Ectodermal cell (in vitro differentiated cells): ENCODE measurements around the gene ADCY1.

Experiments
- H3K27ac ChIP-seq: 2 replicates; pipeline ENCODE4 v1.7.0; 2013; ENCODE audit warnings: mild to moderate bottlenecking, low read depth, low read length; ENCODE audit not compliant: insufficient read depth, poor library complexity, severe bottlenecking
- H3K27me3 ChIP-seq: 2 replicates; pipeline ENCODE4 v1.7.0; 2013; ENCODE audit warnings: mild to moderate bottlenecking, low read length; ENCODE audit not compliant: insufficient read depth, control insufficient read depth, poor library complexity, severe bottlenecking
- H3K36me3 ChIP-seq: one replicate; pipeline ENCODE4 v1.7.0; 2013; ENCODE audit warnings: low read length; ENCODE audit not compliant: control insufficient read depth, insufficient read depth
- H3K4me1 ChIP-seq: one replicate; pipeline ENCODE4 v1.7.0; 2013; ENCODE audit warnings: low read length; ENCODE audit not compliant: control insufficient read depth, insufficient read depth
- H3K4me3 ChIP-seq: 2 replicates; pipeline ENCODE4 v1.7.0; 2013; ENCODE audit warnings: low read depth, low read length, control low read depth; ENCODE audit not compliant: insufficient read depth
- H3K9me3 ChIP-seq: 2 replicates; pipeline ENCODE4 v1.7.0; 2013; ENCODE audit warnings: mild to moderate bottlenecking, low read length, moderate library complexity; ENCODE audit not compliant: control insufficient read depth
- WGBS, 2 experiments: methylation state at CpG; one replicate each; pipeline ENCODE4 v1.1.7; 2013; ENCODE audit warnings: missing lambda C conversion rate in 2 of 2; 5-methylcytosine and 5-hydroxymethylcytosine counted together

The ADCY1 gene

GRCh38 chr7:45657890-45658715 lies 83.9 kb downstream of the ADCY1 start:
- no peaks in the 10 kb centered on the region for H3K36me3 ChIP-seq
- H3K4me3 ChIP-seq = no peak overlapping the region
- no peaks in the 10 kb centered on the region for H3K27me3 ChIP-seq
- H3K27ac ChIP-seq = no peak overlapping the region
- WGBS, 2 experiments = 92 to 93% methylated on average over 11 of the region's 11 CpGs
- no peaks in the 10 kb centered on the region for H3K9me3 ChIP-seq
- no peaks in the 10 kb centered on the region for H3K4me1 ChIP-seq

GRCh38 chr7:45658716-45659495 lies 84.7 kb downstream of the ADCY1 start:
- Histone ChIP-seq H3K27me3 (no peaks in the 10 kb centered on the region), H3K27ac (no peak overlapping the region), H3K9me3 (no peaks in the 10 kb centered on the region), H3K4me1 (no peaks in the 10 kb centered on the region), H3K36me3 (no peaks in the 10 kb centered on the region), H3K4me3 (no peak overlapping the region)
- 94 to 95% methylated on average over 16 of the region's 16 CpGs for WGBS, 2 experiments

GRCh38 chr7:45659496-45660139 lies 85.5 kb downstream of the ADCY1 start:
- H3K27ac ChIP-seq = no peak overlapping the region
- no peak overlapping the region for H3K4me3 ChIP-seq
- H3K4me1 ChIP-seq = no peaks in the 10 kb centered on the region
- no peaks in the 10 kb centered on the region for H3K9me3 ChIP-seq
- WGBS, 2 experiments = 90% methylated on average over 10 of the region's 10 CpGs
- H3K27me3 ChIP-seq = no peaks in the 10 kb centered on the region
- no peaks in the 10 kb centered on the region for H3K36me3 ChIP-seq

DNA sequence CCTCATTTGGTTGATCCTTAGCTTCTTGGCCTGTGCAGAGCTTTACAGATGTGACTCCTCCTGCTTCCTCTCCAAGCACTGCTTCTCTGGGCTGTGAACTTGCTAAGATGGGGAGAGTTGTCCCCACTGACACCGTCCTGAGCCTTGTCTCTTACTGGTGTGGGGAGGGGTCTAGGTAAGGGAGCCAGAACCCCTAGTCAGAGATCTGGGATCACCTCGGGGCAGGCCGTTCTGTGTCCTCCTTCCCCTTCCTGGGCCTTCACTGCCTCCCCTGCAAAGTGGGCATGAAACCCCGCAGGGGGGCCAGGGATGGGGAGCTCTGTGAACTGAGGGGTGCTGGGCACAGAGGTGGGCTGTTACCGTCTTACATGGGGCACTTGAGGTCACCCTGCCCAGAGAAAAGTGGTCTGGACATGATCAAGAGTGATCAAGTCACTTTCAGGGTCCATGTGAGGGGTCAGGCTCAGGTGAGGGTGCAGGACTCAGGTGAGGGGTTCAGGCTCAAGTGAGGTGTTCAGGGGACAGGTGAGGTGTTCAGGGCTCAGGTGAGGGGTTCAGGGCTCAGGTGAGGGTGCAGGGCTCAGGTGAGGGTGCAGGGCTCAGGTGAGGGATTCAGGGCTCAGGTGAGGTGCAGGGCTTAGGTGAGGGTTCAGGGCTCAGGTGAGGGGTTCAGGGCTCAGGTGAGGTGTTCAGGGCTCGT lies 86.2 kb downstream of the ADCY1 start:
- 89 to 94% methylated on average over 6 of the region's 6 CpGs for WGBS, 2 experiments
- Histone ChIP-seq H3K27ac (no peak overlapping the region), H3K36me3 (no peaks in the 10 kb centered on the region), H3K4me1 (no peaks in the 10 kb centered on the region), H3K9me3 (no peaks in the 10 kb centered on the region), H3K4me3 (no peak overlapping the region), H3K27me3 (no peaks in the 10 kb centered on the region)

GRCh38 chr7:45660901-45661211 lies 86.7 kb downstream of the ADCY1 start:
- Histone ChIP-seq H3K4me1 (no peaks in the 10 kb centered on the region), H3K27ac (no peak overlapping the region), H3K4me3 (no peak overlapping the region), H3K36me3 (no peaks in the 10 kb centered on the region), H3K27me3 (no peaks in the 10 kb centered on the region), H3K9me3 (no peaks in the 10 kb centered on the region)
- WGBS, 2 experiments = 82 to 86% methylated on average over 1 of the region's 1 CpG

GRCh38 chr7:45661302-45661995 lies 87.3 kb downstream of the ADCY1 start:
- Histone ChIP-seq H3K27ac (no peak overlapping the region), H3K27me3 (no peaks in the 10 kb centered on the region), H3K36me3 (no peaks in the 10 kb centered on the region), H3K4me1 (no peaks in the 10 kb centered on the region), H3K4me3 (no peak overlapping the region), H3K9me3 (no peaks in the 10 kb centered on the region)
- 93 to 94% methylated on average over 16 of the region's 16 CpGs for WGBS, 2 experiments

DNA sequence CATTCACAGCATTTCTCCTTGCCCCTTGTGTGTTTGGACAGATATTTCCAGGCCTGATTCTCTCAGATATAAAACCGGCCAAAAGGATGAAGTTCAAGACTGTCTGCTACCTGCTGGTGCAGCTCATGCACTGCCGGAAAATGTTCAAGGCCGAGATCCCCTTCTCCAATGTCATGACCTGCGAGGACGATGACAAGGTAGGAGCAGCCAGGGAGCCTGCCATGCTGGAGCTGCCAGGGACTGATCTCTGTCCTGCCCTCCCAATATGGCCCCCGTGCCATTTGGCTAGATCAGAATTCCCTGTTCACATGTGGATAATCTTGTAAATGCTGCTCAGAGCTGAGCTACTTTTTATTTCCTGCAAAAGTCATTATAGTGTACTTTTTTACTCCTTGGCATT lies 87.8 kb downstream of the ADCY1 start:
- Histone ChIP-seq H3K27me3 (no peaks in the 10 kb centered on the region), H3K27ac (no peak overlapping the region), H3K36me3 (no peaks in the 10 kb centered on the region), H3K9me3 (no peaks in the 10 kb centered on the region), H3K4me3 (no peak overlapping the region), H3K4me1 (no peaks in the 10 kb centered on the region)
- WGBS, 2 experiments = 94 to 95% methylated on average over 6 of the region's 6 CpGs

- H3K27ac ChIP-seq = no peak overlapping the region
- WGBS, 2 experiments = 91% methylated on average over 15 of the region's 15 CpGs
Measured at GRCh38 chr7:45662540-45663166, 88.5 kb downstream of the ADCY1 start.

DNA sequence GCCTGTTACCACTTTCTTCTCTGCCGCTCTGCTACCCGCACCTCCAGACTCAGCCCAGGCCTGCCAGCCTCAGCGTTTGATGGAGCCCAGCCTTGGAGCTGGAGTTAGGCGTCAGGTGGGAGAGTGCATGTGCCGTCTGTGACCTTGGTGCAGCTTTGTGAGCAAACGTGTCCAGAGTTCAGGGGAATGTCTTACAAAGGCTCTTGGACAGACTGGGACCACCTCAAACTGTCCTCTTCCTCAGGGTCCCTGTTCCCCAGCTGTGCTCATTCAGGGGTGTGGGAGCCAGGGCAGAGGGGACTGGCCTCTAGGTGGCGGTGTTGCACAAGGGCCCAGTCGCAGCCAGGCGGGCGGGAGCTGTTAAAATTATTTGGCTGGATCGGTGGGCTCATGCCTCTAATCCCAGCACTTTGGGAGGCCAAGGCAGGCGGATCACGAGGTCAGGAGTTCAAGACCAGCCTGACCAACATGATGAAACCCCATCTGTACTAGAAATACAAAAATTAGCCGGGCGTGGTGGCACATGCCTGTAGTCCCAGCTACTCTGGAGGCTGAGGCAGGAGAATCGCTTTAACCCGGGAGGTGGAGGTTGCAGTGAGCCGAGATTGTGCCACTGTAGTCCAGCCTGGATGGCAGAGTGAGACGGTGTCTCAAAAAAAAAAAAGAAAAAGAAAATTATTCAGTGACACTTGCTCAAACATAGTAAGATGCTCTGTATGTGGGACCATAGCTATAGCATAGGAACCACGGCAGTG lies 89.2 kb downstream of the ADCY1 start:
- Histone ChIP-seq H3K9me3 (no peaks in the 10 kb centered on the region), H3K4me1 (no peaks in the 10 kb centered on the region), H3K27ac (no peak overlapping the region), H3K36me3 (no peaks in the 10 kb centered on the region), H3K27me3 (no peaks in the 10 kb centered on the region), H3K4me3 (no peak overlapping the region)
- WGBS, 2 experiments = 84 to 89% methylated on average over 20 of the region's 20 CpGs

More at GRCh38 chr7:45662540-45663166, 88.5 kb downstream of the ADCY1 start:
- Histone ChIP-seq H3K36me3 (no peaks in the 10 kb centered on the region), H3K4me1 (no peaks in the 10 kb centered on the region), H3K4me3 (no peak overlapping the region), H3K27me3 (no peaks in the 10 kb centered on the region), H3K9me3 (no peaks in the 10 kb centered on the region)
